Ectodermal cell (in vitro differentiated cells): ENCODE measurements around the gene ACIN1.

ENCODE experiments used
- H3K27ac ChIP-seq: 2 replicates; pipeline ENCODE4 v1.7.0; 2013; ENCODE audit warnings: mild to moderate bottlenecking, low read depth, low read length; ENCODE audit not compliant: insufficient read depth, poor library complexity, severe bottlenecking
- H3K27me3 ChIP-seq: 2 replicates; pipeline ENCODE4 v1.7.0; 2013; ENCODE audit warnings: mild to moderate bottlenecking, low read length; ENCODE audit not compliant: insufficient read depth, control insufficient read depth, poor library complexity, severe bottlenecking
- H3K36me3 ChIP-seq: one replicate; pipeline ENCODE4 v1.7.0; 2013; ENCODE audit warnings: low read length; ENCODE audit not compliant: control insufficient read depth, insufficient read depth
- H3K4me1 ChIP-seq: one replicate; pipeline ENCODE4 v1.7.0; 2013; ENCODE audit warnings: low read length; ENCODE audit not compliant: control insufficient read depth, insufficient read depth
- H3K4me3 ChIP-seq: 2 replicates; pipeline ENCODE4 v1.7.0; 2013; ENCODE audit warnings: low read depth, low read length, control low read depth; ENCODE audit not compliant: insufficient read depth
- H3K9me3 ChIP-seq: 2 replicates; pipeline ENCODE4 v1.7.0; 2013; ENCODE audit warnings: mild to moderate bottlenecking, low read length, moderate library complexity; ENCODE audit not compliant: control insufficient read depth
- WGBS, 2 experiments: methylation state at CpG; one replicate each; pipeline ENCODE4 v1.1.7; 2013; ENCODE audit warnings: missing lambda C conversion rate in 2 of 2; 5-methylcytosine and 5-hydroxymethylcytosine counted together

Gene ACIN1

GRCh38 chr14:23132970-23133369, 38.0 kb upstream of the ACIN1 start:
- H3K36me3 ChIP-seq, result no peaks in the 10 kb centered on the region
- no peaks in the 10 kb centered on the region for H3K4me1 ChIP-seq
- H3K27ac ChIP-seq, result no peak overlapping the region
- no peaks in the 10 kb centered on the region for H3K9me3 ChIP-seq
- WGBS, 2 experiments, result 93 to 94% methylated on average over 8 of the region's 8 CpGs
- no peaks in the 10 kb centered on the region for H3K27me3 ChIP-seq
- no peak overlapping the region for H3K4me3 ChIP-seq

- Histone ChIP-seq H3K9me3 (no peaks in the 10 kb centered on the region), H3K4me1 (no peaks in the 10 kb centered on the region), H3K27ac (no peak overlapping the region), H3K27me3 (no peaks in the 10 kb centered on the region), H3K4me3 (no peak overlapping the region), H3K36me3 (no peaks in the 10 kb centered on the region)
- whole genome bisulfite sequencing, 2 experiments, result 95 to 98% methylated on average over 5 of the region's 5 CpGs
Measured at GRCh38 chr14:23131482-23131881, 36.5 kb upstream of the ACIN1 start.

- H3K4me1 ChIP-seq, result no peaks in the 10 kb centered on the region
- H3K9me3 ChIP-seq, result no peaks in the 10 kb centered on the region
- no peaks in the 10 kb centered on the region for H3K27me3 ChIP-seq
- H3K27ac ChIP-seq, result no peak overlapping the region
- no peaks in the 10 kb centered on the region for H3K36me3 ChIP-seq
- WGBS, 2 experiments, result 90 to 92% methylated on average over 3 of the region's 3 CpGs
- no peak overlapping the region for H3K4me3 ChIP-seq
Measured at GRCh38 chr14:23130871-23131270, 35.9 kb upstream of the ACIN1 start.

- no peak overlapping the region for H3K4me3 ChIP-seq
- no peaks in the 10 kb centered on the region for H3K36me3 ChIP-seq
- WGBS, 2 experiments, result 95% methylated on average over 7 of the region's 7 CpGs
- no peak overlapping the region for H3K27ac ChIP-seq
- no peaks in the 10 kb centered on the region for H3K9me3 ChIP-seq
- H3K4me1 ChIP-seq, result no peaks in the 10 kb centered on the region
- H3K27me3 ChIP-seq, result no peaks in the 10 kb centered on the region
Measured at GRCh38 chr14:23129759-23130316, 34.9 kb upstream of the ACIN1 start.

GRCh38 chr14:23128969-23129758, 34.2 kb upstream of the ACIN1 start:
- no peaks in the 10 kb centered on the region for H3K36me3 ChIP-seq
- no peak overlapping the region for H3K27ac ChIP-seq
- H3K9me3 ChIP-seq, result no peaks in the 10 kb centered on the region
- WGBS, 2 experiments, result 93 to 96% methylated on average over 7 of the region's 7 CpGs
- no peaks in the 10 kb centered on the region for H3K27me3 ChIP-seq
- no peak overlapping the region for H3K4me3 ChIP-seq
- no peaks in the 10 kb centered on the region for H3K4me1 ChIP-seq

GRCh38 chr14:23127861-23128260, 32.9 kb upstream of the ACIN1 start:
- no peaks in the 10 kb centered on the region for H3K9me3 ChIP-seq
- WGBS, 2 experiments, result 96 to 98% methylated on average over 3 of the region's 3 CpGs
- no peak overlapping the region for H3K27ac ChIP-seq
- H3K36me3 ChIP-seq, result no peaks in the 10 kb centered on the region
- no peaks in the 10 kb centered on the region for H3K27me3 ChIP-seq
- peaks cover 5% of the 10 kb centered on the region for H3K4me1 ChIP-seq
- no peak overlapping the region for H3K4me3 ChIP-seq

- Histone ChIP-seq H3K27me3 (no peaks in the 10 kb centered on the region), H3K4me3 (no peak overlapping the region), H3K27ac (no peak overlapping the region), H3K4me1 (peaks cover 7% of the 10 kb centered on the region), H3K36me3 (no peaks in the 10 kb centered on the region), H3K9me3 (no peaks in the 10 kb centered on the region)
- WGBS, 2 experiments, result 90 to 96% methylated on average over 8 of the region's 8 CpGs
Measured at GRCh38 chr14:23126548-23127278, 31.8 kb upstream of the ACIN1 start.

- H3K27ac ChIP-seq, result no peak overlapping the region
- H3K9me3 ChIP-seq, result no peaks in the 10 kb centered on the region
- WGBS, 2 experiments, result 89 to 94% methylated on average over 9 of the region's 9 CpGs
- H3K4me1 ChIP-seq, result peaks cover 12% of the 10 kb centered on the region
- no peak overlapping the region for H3K4me3 ChIP-seq
- no peaks in the 10 kb centered on the region for H3K27me3 ChIP-seq
- H3K36me3 ChIP-seq, result no peaks in the 10 kb centered on the region
Measured at GRCh38 chr14:23125933-23126524, 31.1 kb upstream of the ACIN1 start.

- no peak overlapping the region for H3K4me3 ChIP-seq
- H3K27ac ChIP-seq, result no peak overlapping the region
- WGBS, 2 experiments, result 82 to 93% methylated on average over 3 of the region's 3 CpGs
- H3K9me3 ChIP-seq, result no peaks in the 10 kb centered on the region
- H3K36me3 ChIP-seq, result no peaks in the 10 kb centered on the region
- no peaks in the 10 kb centered on the region for H3K27me3 ChIP-seq
- H3K4me1 ChIP-seq, result peaks cover 12% of the 10 kb centered on the region
Measured at GRCh38 chr14:23125011-23125410, 30.1 kb upstream of the ACIN1 start.

- no peaks in the 10 kb centered on the region for H3K36me3 ChIP-seq
- no peak overlapping the region for H3K27ac ChIP-seq
- H3K9me3 ChIP-seq, result no peaks in the 10 kb centered on the region
- 91 to 93% methylated on average over 13 of the region's 13 CpGs for WGBS, 2 experiments
- no peak overlapping the region for H3K4me3 ChIP-seq
- peaks cover 16% of the 10 kb centered on the region for H3K4me1 ChIP-seq
- no peaks in the 10 kb centered on the region for H3K27me3 ChIP-seq
Measured at GRCh38 chr14:23124337-23124954, 29.5 kb upstream of the ACIN1 start.
